ENCODE data around the gene GPI. TPM values are rescaled to one million over a fixed set of nuclear protein-coding genes. Genes with fewer than 3 reads are reported as not detected.
A peak's percentile ranks its signal among the peaks of the same experiment; 100 is the strongest.

Gene GPI
- total and polyA plus RNA-seq, 2 of the 8 experiments (the other 6 are each of a cell fraction or from before 2014, with no cell fraction given) = 171 to 360 TPM

GRCh38 chr19:34364830-34365462, at the start of gene GPI (continued):
- TF ChIP-seq CBX5 (IDR thresholded peaks at IDR 0.05; ENCODE audit: low read depth, low read length) (no peak), CHD1 (IDR thresholded peaks at IDR 0.05; ENCODE audit: low read depth, low read length) (no peak), CEBPB (IDR thresholded peaks at IDR 0.05; ENCODE audit: low read depth, low read length) (no peak), SIX5 (IDR thresholded peaks at IDR 0.05; ENCODE audit: low read depth, low read length) (no peak), RBBP5 (IDR thresholded peaks at IDR 0.05; ENCODE audit: borderline replicate concordance, low read depth, low read length) (peak; percentile 74; the same call in 1 of the 2 replicates), BACH1 (IDR thresholded peaks at IDR 0.05; ENCODE audit: low read length) (no peak), POLR2A (IDR thresholded peaks at IDR 0.05; ENCODE audit: control extremely low read depth in 1 of 2, low read depth in 2 of 2, low read length in 2 of 2) (peak; percentile 46 to 72; a peak in 2 of 3 replicates), SIRT6 (IDR thresholded peaks at IDR 0.05; ENCODE audit: low read length) (no peak)
